ENCODE measurements around the gene PAX3. TPM values are rescaled to one million over a fixed set of nuclear protein-coding genes. Genes with fewer than 3 reads are reported as not detected.

PAX3 gene
- total and polyA plus RNA-seq, 11 donors = 0.42 TPM; not detected in 10

GRCh38 chr2:222178450-222178849, 120.3 kb downstream of the PAX3 start:
- intact Hi-C loops (cut with DNase I) = no loop called here

DNA sequence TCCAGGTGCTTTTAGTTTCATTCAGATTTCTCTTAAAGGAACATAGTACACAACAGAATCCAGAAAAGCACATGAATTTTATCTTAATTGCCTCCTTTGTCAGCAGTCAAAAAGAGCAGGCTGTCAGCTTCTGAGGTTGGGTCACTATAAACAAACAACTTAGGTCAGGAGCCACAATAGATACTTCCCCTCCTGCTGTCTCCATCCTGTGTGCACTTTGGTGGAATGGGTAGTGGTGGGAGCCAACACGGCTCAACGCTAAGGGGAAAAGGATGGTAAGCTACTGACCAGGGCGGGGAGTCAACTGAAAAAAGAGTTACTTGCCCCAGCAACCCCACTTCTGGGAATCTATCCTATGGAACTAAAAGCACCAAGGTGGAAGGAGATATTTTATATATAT, 121.9 kb downstream of the PAX3 start:
- Histone ChIP-seq H3K4me3 (no peak overlapping the region), H3K27ac (no peak overlapping the region), H3K9me3 (no peaks in the 10 kb centered on the region), H3K4me1 (no peaks in the 10 kb centered on the region), H3K36me3 (no peaks in the 10 kb centered on the region), H3K27me3 (peaks cover 0 to 34% (median 0%) of the 10 kb centered on the region in 9 donors)
- 30 to 39% (median 37%) methylated on average over 3 of the region's 3 CpGs for WGBS, 4 donors
- TF ChIP-seq, protein P1, sequence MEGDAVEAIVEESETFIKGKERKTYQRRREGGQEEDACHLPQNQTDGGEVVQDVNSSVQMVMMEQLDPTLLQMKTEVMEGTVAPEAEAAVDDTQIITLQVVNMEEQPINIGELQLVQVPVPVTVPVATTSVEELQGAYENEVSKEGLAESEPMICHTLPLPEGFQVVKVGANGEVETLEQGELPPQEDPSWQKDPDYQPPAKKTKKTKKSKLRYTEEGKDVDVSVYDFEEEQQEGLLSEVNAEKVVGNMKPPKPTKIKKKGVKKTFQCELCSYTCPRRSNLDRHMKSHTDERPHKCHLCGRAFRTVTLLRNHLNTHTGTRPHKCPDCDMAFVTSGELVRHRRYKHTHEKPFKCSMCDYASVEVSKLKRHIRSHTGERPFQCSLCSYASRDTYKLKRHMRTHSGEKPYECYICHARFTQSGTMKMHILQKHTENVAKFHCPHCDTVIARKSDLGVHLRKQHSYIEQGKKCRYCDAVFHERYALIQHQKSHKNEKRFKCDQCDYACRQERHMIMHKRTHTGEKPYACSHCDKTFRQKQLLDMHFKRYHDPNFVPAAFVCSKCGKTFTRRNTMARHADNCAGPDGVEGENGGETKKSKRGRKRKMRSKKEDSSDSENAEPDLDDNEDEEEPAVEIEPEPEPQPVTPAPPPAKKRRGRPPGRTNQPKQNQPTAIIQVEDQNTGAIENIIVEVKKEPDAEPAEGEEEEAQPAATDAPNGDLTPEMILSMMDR (IDR thresholded peaks at IDR 0.05) = no peak
- TF ChIP-seq POLR2A (IDR thresholded peaks at IDR 0.05) = no peak
- no peak for ATAC-seq
- DNase-seq = no peak
- intact Hi-C loops (cut with DNase I) = no loop called here

More at GRCh38 chr2:222178450-222178849, 120.3 kb downstream of the PAX3 start:
- Histone ChIP-seq H3K4me1 (no peaks in the 10 kb centered on the region), H3K36me3 (no peaks in the 10 kb centered on the region), H3K27ac (no peak overlapping the region), H3K4me3 (no peak overlapping the region), H3K27me3 (peaks cover 0 to 34% (median 0%) of the 10 kb centered on the region in 9 donors), H3K9me3 (no peaks in the 10 kb centered on the region)
- ATAC-seq (no peak), DNase-seq (no peak)
- WGBS, 4 donors = 79 to 82% (median 81%) methylated on average over 4 of the region's 4 CpGs
- TF ChIP-seq, protein P1 (IDR thresholded peaks at IDR 0.05) = no peak
- TF ChIP-seq POLR2A (IDR thresholded peaks at IDR 0.05) = no peak

GRCh38 chr2:222174450-222174849, 124.3 kb downstream of the PAX3 start:
- Histone ChIP-seq H3K4me1 (no peaks in the 10 kb centered on the region), H3K27ac (no peak overlapping the region), H3K27me3 (peaks cover 0 to 34% (median 0%) of the 10 kb centered on the region in 9 donors), H3K9me3 (no peaks in the 10 kb centered on the region), H3K4me3 (no peak overlapping the region), H3K36me3 (no peaks in the 10 kb centered on the region)
- TF ChIP-seq POLR2A (IDR thresholded peaks at IDR 0.05) = no peak
- TF ChIP-seq, protein P1 (IDR thresholded peaks at IDR 0.05) = no peak
- intact Hi-C loops (cut with DNase I) = no loop called here
- DNase-seq (no peak), ATAC-seq (no peak)
- WGBS, 4 donors = 15 to 22% (median 20%) methylated on average over 3 of the region's 3 CpGs

- intact Hi-C loops (cut with DNase I) = no loop called here
- Histone ChIP-seq H3K27ac (no peak overlapping the region), H3K36me3 (no peaks in the 10 kb centered on the region), H3K27me3 (peaks cover 0 to 6% (median 0%) of the 10 kb centered on the region in 9 donors), H3K4me1 (no peaks in the 10 kb centered on the region), H3K9me3 (no peaks in the 10 kb centered on the region), H3K4me3 (no peak overlapping the region)
- 32 to 51% (median 42%) methylated on average over 4 of the region's 4 CpGs for WGBS, 4 donors
- TF ChIP-seq, protein P1 (IDR thresholded peaks at IDR 0.05) = no peak
- TF ChIP-seq POLR2A (IDR thresholded peaks at IDR 0.05) = no peak
- ATAC-seq (no peak), DNase-seq (no peak)
These were observed 129.5 kb downstream of the PAX3 start for GRCh38 chr2:222169346-222169745.

Measured in heart left ventricle (tissue), 16 donors.